G401 (cell line): ENCODE results near the gene SCAI. TPM values are rescaled to one million over a fixed set of nuclear protein-coding genes. Genes with fewer than 3 reads are reported as not detected.
"Not testable (repeated sequence)": the region's sequence is repeated elsewhere in the genome, so short reads cannot be mapped to it uniquely, and the experiment has no call there.

Source experiments
- DNase-seq: peaks from one replicate; pipeline ENCODE4 v3.0.0-alpha.2; 2015; ENCODE audit warnings: low spot score
- in situ Hi-C: cut with HindIII; loops from 2 replicates; pipeline ENCODE4 v1.10.0; 2016; ENCODE audit warnings: low sequenced_read_pairs, mixed read lengths
- total RNA-seq: library from RNA; depleted of rRNA; stranded (reverse); fragments of >200 nt; shearing (Covaris generic); gene quantifications from 2 replicates; pipeline ENCODE4 v1.2.3, GENCODE V29; 2014; rRNA removed

The SCAI gene
- total RNA-seq, 1 experiment from 2014 or later, result 3.5 TPM

DNA sequence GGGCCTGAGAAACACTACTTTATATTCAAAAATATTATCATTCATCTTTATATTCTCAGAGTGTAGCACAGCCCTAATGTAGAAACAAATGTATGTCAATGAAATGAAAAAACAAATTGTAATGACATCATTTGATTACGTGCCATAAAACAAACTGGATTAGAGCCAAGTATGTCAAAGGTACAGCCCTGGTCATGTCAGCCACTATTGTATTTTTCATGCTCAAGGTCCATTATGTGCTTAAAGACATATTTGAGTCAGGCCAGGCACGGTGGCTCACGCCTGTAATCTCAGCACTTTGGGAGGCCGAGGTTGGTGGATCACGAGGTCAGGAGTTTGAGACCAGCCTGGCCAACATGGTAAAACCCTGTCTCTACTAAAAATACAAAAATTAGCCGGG lies 222.9 kb downstream of the SCAI start:
- DNase-seq, in situ Hi-C loops: not testable (repeated sequence)

DNA sequence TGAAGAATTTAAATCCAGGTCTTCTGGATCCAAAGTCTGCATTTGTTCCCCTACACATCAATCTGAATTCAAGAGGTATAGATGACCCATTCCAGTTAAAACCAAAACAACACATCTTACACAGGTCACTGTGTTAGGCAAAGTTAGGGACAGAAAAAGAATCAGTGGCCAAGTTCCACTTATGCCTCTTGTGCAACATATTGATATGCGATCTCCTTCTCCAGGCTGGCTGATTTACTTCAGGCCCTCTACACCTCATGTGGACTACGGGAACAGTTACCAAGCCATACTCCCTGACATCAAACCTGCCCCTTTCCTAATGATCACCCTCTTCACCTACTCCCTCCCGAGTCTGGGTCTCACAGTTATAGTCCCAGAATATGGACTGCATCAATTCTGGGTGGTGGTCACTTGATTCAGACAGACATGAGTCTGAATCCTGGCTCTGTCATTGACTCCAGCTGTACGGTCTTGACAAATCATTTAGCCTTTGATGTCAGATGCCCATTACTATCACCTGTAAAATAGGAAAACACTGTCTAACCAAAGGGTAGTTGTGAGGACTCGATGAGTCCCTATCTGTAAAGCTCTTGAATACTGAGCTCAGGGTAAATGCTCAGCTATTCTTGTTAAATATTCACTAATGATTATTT lies 228.4 kb downstream of the SCAI start:
- in situ Hi-C loops, result no loop called here
- no peak for DNase-seq

DNA sequence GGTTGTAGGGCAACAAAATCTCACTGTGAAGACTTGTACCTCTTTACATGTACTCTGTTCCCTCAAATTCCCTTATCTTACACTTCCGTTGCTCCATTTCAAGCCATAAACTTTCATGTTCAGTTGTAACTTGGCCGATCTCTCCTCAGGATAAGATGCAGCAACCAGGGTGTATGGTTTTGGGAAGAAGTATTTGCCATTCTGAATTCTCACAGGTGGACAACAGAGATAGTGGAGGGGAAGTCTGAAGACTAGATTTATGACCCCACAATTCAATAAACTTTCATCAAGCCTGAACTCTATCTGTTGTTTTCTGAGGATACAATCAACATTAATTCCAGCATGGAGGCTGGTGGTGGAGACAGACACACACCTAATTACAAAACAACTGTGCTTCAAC lies 229.9 kb downstream of the SCAI start:
- in situ Hi-C loops, result no loop called here
- no peak for DNase-seq

DNA sequence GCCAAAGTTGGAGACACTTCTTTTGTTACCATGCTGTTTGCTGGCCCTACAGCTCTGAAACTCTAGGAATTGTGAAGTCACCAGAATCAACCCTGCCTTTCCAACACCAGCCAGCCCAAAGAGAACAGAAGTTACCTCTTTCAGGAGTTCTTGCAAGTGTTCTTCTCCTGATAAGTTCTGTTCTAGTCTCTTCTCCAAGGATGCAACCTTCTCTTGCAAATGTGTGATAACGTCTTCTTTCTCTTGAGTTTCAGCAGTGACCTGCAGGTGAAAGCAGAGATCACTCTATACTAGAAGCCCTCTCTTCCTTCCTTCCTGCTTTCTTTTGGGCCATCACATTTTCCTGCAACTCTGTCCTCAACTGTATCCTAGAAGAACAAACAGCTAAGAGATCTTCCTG lies 231.6 kb downstream of the SCAI start:
- no peak for DNase-seq
- in situ Hi-C loops, result no loop called here

DNA sequence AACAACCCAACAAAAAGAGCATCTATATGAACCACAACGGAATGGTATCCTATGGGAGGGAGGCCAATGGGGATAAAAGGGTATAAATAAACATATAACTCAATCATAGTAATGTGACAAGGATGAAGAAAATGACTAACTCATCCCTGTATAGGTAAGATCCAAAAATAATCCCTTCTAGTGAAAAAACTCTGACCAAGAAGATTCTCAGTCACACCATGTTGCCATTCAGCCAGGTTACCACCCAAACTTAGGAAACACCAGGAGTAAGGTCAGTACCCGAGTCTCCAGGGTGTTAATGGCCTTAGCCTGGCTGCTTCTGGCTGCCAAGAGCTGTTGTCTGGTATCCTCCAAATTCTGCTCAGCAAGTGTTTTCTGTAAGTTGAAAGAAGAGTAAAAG lies 235.2 kb downstream of the SCAI start:
- in situ Hi-C loops, result no loop called here
- no peak for DNase-seq

DNA sequence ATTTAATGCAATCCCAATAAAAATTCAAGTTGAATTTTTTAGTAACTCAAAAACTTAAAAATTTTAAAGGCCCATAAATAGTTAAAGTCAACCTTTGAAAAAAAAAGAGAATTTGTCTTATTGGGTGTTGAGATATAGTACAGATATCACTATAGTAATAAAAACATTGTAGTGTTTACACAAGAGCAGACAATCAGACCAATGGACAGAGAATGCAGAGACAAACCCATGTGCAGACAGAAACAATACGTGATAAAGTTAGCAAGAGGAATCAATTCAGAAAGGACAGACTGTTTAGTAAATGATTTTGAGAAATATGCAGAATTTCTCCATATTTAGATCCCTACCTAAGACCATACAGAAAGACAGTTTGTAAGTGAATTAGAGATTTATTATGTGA lies 236.4 kb downstream of the SCAI start:
- no peak for DNase-seq
- in situ Hi-C loops, result no loop called here

DNA sequence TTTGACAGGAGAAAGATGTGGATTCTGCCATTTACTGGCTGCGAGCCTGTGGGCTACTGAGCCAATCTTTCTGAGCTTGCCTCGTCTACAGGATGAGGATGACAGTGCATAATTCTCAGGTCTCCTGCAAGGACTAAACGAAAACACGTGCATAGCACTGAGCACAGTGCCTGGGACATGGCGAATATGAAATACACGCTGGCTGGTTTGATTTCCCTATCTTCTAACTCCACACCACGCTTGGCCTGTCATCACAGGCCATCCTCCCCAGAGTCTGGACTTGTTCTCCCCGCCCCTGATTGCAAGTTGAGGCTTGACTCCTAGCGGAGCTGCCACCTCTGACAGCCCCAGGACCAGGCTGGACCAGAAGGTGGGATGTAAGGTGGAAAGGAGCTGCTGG lies 243.5 kb downstream of the SCAI start:
- in situ Hi-C loops, result loop anchor here (25.0 kb wide), 1 partner anchor 138 kb away; the partner anchor contains the start of gene NR6A1

DNA sequence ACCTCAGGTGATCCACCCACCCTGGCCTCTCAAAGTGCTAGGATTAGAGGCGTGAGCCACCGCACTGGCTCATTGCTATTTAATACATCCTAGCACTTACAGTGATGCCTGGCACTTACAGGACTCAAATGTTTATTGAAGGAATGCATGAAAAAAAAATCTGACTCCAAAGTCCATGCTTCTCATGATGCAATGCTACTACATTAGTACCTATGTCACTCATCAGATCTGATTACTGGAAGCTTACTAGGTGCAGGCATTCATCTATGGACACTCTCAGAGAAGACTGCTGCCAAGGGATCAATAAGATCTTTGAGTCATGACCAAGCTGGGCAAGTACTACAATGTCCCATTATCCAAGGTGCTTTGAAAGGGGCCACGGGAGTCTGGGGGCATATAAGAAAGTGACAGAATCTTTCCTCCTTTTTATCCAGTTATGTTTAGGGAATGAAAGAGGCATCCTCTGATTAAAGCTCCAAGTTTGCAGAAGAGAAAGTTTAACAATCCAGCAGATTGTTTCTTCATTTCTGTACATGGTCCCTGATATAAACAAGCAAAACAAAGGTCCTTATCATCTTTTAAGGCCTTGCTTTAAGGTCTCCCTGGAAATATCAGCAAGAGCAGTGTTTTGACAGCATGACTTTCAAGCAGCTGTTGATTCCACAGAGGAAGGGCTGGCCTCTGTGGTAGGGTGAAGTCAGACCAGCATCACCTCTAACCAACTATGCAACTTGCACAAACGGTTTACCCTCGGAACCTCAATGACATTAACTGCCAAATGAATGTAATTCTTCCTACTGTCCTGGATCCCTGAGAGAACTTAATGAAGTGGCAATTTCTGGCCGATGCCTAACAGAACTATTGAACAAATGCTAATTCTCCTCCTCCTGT lies 245.5 kb downstream of the SCAI start:
- in situ Hi-C loops, result loop anchor here (25.0 kb wide), 1 partner anchor 136 kb away; the partner anchor contains the start of gene NR6A1
- no peak for DNase-seq

More for the DNA sequence above, 243.5 kb downstream of the SCAI start:
- no peak for DNase-seq

DNA sequence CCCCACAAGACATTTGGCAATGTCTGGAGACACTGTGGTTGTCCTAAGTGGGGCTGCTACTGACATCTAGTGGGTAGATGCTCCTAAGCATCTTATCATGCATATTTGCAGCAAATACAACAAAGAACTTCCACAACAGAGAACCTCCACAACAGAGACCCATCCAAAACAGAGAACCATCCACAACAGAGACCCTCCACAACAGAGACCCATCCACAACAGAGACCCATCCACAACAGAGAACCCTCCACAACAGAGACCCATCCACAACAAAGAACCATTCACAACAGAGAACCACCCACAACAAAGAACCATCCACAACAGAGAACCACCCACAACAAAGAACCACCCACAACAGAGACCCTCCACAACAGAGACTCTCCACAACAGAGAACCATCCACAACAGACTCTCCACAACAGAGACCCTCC lies 248.6 kb downstream of the SCAI start:
- in situ Hi-C loops, result loop anchor here (25.0 kb wide), 1 partner anchor 132 kb away; the partner anchor contains the start of gene NR6A1

DNA sequence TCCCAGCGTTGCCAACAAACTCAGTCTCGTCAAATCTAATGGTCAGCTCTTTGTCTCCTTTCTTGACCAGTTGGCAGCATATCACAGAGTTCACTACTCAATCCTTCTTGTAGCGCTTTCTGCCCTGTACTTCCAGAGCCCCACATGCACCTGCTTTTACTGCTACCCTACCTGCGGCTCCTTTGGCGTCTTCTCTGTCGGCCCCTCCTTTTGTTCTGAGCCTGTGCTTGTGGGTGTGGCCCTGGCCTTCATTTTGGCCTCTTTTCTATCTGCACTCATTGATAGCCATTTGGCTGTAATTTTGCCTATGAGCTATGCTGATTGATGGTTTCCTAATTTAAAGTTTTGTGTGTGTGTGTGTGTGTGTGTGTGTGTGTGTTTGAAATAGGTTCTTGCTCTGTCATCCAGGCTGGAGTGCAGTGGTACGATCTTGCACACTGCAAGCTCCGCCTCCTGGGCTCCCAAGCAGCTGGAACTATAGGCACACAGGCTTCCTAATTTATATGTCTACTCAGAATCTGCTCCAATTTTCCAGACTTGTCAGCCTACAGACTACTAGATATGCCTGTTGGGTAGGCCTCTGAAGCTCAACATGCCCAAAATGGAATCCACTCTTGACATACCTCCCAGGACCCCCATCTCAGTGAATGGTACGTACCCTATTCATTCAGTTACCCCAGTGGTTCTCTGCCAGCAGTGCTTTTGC lies 249.1 kb downstream of the SCAI start:
- no peak for DNase-seq
- in situ Hi-C loops, result loop anchor here (25.0 kb wide), 1 partner anchor 132 kb away; the partner anchor contains the start of gene NR6A1

More for the DNA sequence above, 248.6 kb downstream of the SCAI start:
- DNase-seq, result peak; percentile 61

Other genes starting within 250 kb of the SCAI start
- 10.8 TPM in 2 replicates for gene GOLGA1, start 202.4 kb downstream of the SCAI start, total RNA-seq
- gene PPP6C, start 46.3 kb upstream of the SCAI start, total RNA-seq, result 32.2 and 58.9 TPM in 2 replicates
- 59.2 and 64.2 TPM in 2 replicates for gene RABEPK, start 57.0 kb upstream of the SCAI start, total RNA-seq
- gene HSPA5, start 97.8 kb upstream of the SCAI start, total RNA-seq, result 86.5 and 145 TPM in 2 replicates
- 29.5 and 37.4 TPM in 2 replicates for gene GAPVD1, start 118.3 kb upstream of the SCAI start, total RNA-seq